IMR-90 (cell line): ENCODE data around the gene HDAC5. TPM values are rescaled to one million over a fixed set of nuclear protein-coding genes. Genes with fewer than 3 reads are reported as not detected.

Source experiments
- ATAC-seq: fragments of 200-7000 bp; cut with Tn5 transposase; 2 replicates; pipeline ENCODE4 v1.9.1; 2020; ENCODE audit warnings: low read depth, mild to moderate bottlenecking, moderate library complexity
- BruUV-seq: library from RNA; stranded (reverse); fragments of 400-500 nt; replicated peaks from 2 replicates; lab custom pipeline; 2021; lab: Mats Ljungman, UMichigan
- CTCF ChIA-PET: fragments of 300-600 bp; formaldehyde crosslinking; extraction: SDS; loops from one replicate; lab custom pipeline; 2021; ENCODE audit warnings: antibody characterized with exemption; lab: Yijun Ruan, JAX
- POLR2A ChIA-PET: fragments of 300-600 bp; sonication (Branson Sonifier 250); formaldehyde crosslinking; loops from one replicate; lab custom pipeline; 2022; ENCODE audit warnings: antibody characterized with exemption; ENCODE audit not compliant: unreplicated experiment; lab: Charles Lee
- DNase-seq: peaks from one replicate; pipeline ENCODE4 v3.0.0; 2013
- H2AFZ ChIP-seq: replicated peaks from 2 replicates; pipeline ENCODE3; 2013; ENCODE audit warnings: low read length, mild to moderate bottlenecking; ENCODE audit not compliant: poor library complexity
- H2AK5ac ChIP-seq: 2 replicates; pipeline ENCODE4 v1.6.1; 2013; ENCODE audit warnings: low read depth, low read length, inconsistent platforms
- H2AK9ac ChIP-seq: replicated peaks from 2 replicates; pipeline ENCODE3; 2013; ENCODE audit warnings: mild to moderate bottlenecking, low read depth, low read length, moderate library complexity; ENCODE audit not compliant: poor library complexity
- H2BK120ac ChIP-seq: 2 replicates; pipeline ENCODE4 v1.6.1; 2013; ENCODE audit warnings: low read depth, low read length, inconsistent platforms
- H2BK15ac ChIP-seq: 3 replicates; pipeline ENCODE4 v1.6.1; 2013; ENCODE audit warnings: low read depth, low read length, inconsistent platforms
- H2BK20ac ChIP-seq: 2 replicates; pipeline ENCODE4 v1.6.1; 2013; ENCODE audit warnings: low read depth, mild to moderate bottlenecking, inconsistent platforms, low read length, moderate library complexity
- H2BK5ac ChIP-seq: 2 replicates; pipeline ENCODE4 v1.6.1; 2013; ENCODE audit warnings: mild to moderate bottlenecking, low read depth, low read length, inconsistent platforms; ENCODE audit not compliant: poor library complexity, severe bottlenecking
- H3K14ac ChIP-seq: replicated peaks from 2 replicates; pipeline ENCODE4 v1.6.1; 2013; ENCODE audit warnings: low read depth, low read length, inconsistent platforms
- H3K18ac ChIP-seq: 2 replicates; pipeline ENCODE4 v1.6.1; 2013; ENCODE audit warnings: low read depth, low read length, control low read depth
- H3K23ac ChIP-seq: 2 replicates; pipeline ENCODE4 v1.6.1; 2013; ENCODE audit warnings: low read depth, low read length, inconsistent platforms
- H3K27ac ChIP-seq: 2 replicates; pipeline ENCODE4 v1.5.1; 2013; ENCODE audit warnings: mild to moderate bottlenecking, control low read depth, low read length; ENCODE audit not compliant: insufficient read depth
- H3K27me3 ChIP-seq: 2 replicates; pipeline ENCODE4 v1.6.1; 2013; ENCODE audit warnings: low read length; ENCODE audit not compliant: control insufficient read depth, insufficient read depth
- H3K36me3 ChIP-seq: 2 replicates; pipeline ENCODE4 v1.6.1; 2013; ENCODE audit warnings: low read length, mixed read lengths; ENCODE audit not compliant: control insufficient read depth, insufficient read depth
- H3K4ac ChIP-seq: 2 replicates; pipeline ENCODE4 v1.6.1; 2013; ENCODE audit warnings: low read depth, low read length, inconsistent platforms
- H3K4me1 ChIP-seq: 2 replicates; pipeline ENCODE4 v1.6.1; 2013; ENCODE audit warnings: low read length, mixed read lengths; ENCODE audit not compliant: control insufficient read depth, insufficient read depth
- H3K4me2 ChIP-seq: 2 replicates; pipeline ENCODE4 v1.6.1; 2013; ENCODE audit warnings: low read depth, mild to moderate bottlenecking, control low read depth, low read length, moderate library complexity
- H3K4me3 ChIP-seq: 2 replicates; pipeline ENCODE4 v1.5.1; 2013; ENCODE audit warnings: low read depth, mild to moderate bottlenecking, control low read depth, low read length, moderate library complexity; ENCODE audit not compliant: insufficient read depth
- H3K56ac ChIP-seq: 2 replicates; pipeline ENCODE4 v1.6.1; 2013; ENCODE audit warnings: low read length, inconsistent platforms; ENCODE audit not compliant: insufficient read depth; ENCODE audit errors: extremely low read depth
- H3K79me1 ChIP-seq, 2 experiments: 2 replicates each; pipeline ENCODE4 v1.6.1; 2013; ENCODE audit warnings: low read length in 2 of 2, inconsistent platforms in 1 of 2, low read depth in 1 of 2
- H3K9ac ChIP-seq: 2 replicates; pipeline ENCODE4 v1.6.1; 2013; ENCODE audit warnings: low read depth, low read length, control low read depth
- H3K9me1 ChIP-seq: 2 replicates; pipeline ENCODE4 v1.6.1; 2013; ENCODE audit warnings: low read length, inconsistent platforms; ENCODE audit not compliant: insufficient read depth
- H3K9me3 ChIP-seq: 2 replicates; pipeline ENCODE4 v1.6.1; 2013; ENCODE audit warnings: low read length; ENCODE audit not compliant: control insufficient read depth, insufficient read depth
- H4K20me1 ChIP-seq: 2 replicates; pipeline ENCODE4 v1.6.1; 2013; ENCODE audit warnings: low read length, inconsistent platforms; ENCODE audit not compliant: insufficient read depth
- H4K5ac ChIP-seq: 2 replicates; pipeline ENCODE4 v1.6.1; 2013; ENCODE audit warnings: mild to moderate bottlenecking, low read depth, low read length, control low read depth
- H4K8ac ChIP-seq, 2 experiments: 2 replicates each; pipeline ENCODE4 v1.6.1; 2013; ENCODE audit warnings: low read depth in 2 of 2, low read length in 2 of 2, control low read depth in 1 of 2, inconsistent platforms in 1 of 2
- H4K91ac ChIP-seq: 2 replicates; pipeline ENCODE4 v1.6.1; 2013; ENCODE audit warnings: low read depth, low read length, inconsistent platforms; ENCODE audit not compliant: insufficient read depth
- MAZ ChIP-seq: IDR thresholded peaks from 2 replicates; pipeline ENCODE4 v1.6.1; 2012; ENCODE audit warnings: low read depth, mild to moderate bottlenecking, low read length, improper control_type of control experiment, moderate library complexity, borderline replicate concordance
- POLR2A ChIP-seq: IDR thresholded peaks from 2 replicates; pipeline ENCODE4 v1.6.1; 2012; ENCODE audit warnings: mild to moderate bottlenecking, low read depth, low read length
- WGBS, 2 experiments: methylation state at CpG; one replicate each; pipeline versions ENCODE4 v1.1.5 to v1.1.7; 2013; ENCODE audit warnings: missing lambda C conversion rate in 2 of 2; ENCODE audit not compliant: insufficient read length in 1 of 2; ENCODE audit errors: extremely low coverage in 2 of 2; 5-methylcytosine and 5-hydroxymethylcytosine counted together
- dilution Hi-C: fragments of 300-500 bp; cut with HindIII; formaldehyde crosslinking; loops from one replicate; pipeline ENCODE4 v1.14.3; 2018; ENCODE audit warnings: low sequenced_read_pairs; ENCODE audit not compliant: unreplicated experiment
- in situ Hi-C: fragments of 300-500 bp; cut with MboI; formaldehyde crosslinking; loops from 3 replicates; pipeline ENCODE4 v1.14.3; 2019; ENCODE audit warnings: low sequenced_read_pairs, inconsistent platforms, mixed read lengths
- intact Hi-C: fragments of 100-400 bp; cut with micrococcal nuclease; formaldehyde crosslinking; loops from 2 replicates; pipeline ENCODE4 v1.10.0; 2022
- polyA plus RNA-seq, 3 experiments: library from polyadenylated mRNA; depleted of rRNA; stranded (reverse); fragments of >200 nt; gene quantifications; 2 replicates each; pipeline ENCODE4 v1.2.3, GENCODE V29; 2012; ENCODE audit warnings: low replicate concordance in 1 of 3
- total RNA-seq: library from RNA; depleted of rRNA; stranded (reverse); fragments of >200 nt; gene quantifications from 2 replicates; pipeline ENCODE4 v1.2.3, GENCODE V29; 2012

HDAC5 gene
- total and polyA plus RNA-seq, 2 of the 4 experiments (the other 2 are of a cell fraction) = 47.0 to 61.3 TPM

DNA sequence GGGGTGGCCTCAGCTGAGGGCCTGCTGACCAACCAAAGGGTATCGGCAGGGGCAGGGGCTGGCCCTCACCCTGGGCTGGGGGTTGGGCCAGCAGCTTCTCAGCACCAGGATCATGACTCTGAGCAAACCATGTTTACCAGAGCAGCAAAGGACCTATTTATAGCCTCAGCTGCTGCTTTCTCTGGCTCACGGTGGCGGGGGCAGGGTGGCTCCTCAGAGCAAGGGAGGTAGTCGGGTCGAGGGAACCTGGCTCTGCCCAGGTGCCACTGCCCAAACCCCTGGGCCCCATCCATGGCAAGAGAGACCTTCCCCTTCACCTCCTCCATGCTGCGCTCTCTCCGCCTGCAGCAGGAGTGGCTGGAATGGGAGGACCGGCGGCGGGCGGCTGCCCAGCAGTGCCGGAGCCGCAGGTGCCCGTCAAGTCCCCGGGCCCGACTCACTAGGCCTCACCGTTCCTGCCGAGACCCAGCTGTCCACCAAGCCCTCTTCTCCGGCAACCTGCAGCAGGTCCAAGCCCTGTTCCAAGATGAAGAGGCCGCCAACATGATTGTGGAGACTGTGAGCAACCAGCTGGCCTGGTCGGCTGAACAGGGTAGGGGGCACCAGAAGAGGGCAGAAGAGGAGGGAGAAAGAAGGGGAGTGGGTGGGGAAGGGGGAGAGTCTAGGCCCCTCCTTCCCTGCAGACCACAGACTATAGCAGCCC lies 47.2 kb upstream of the HDAC5 start, which contains the start of gene ASB16:
Gene ASB16 (plus strand): TSS at position 206 of the 703 bp plus-strand sequence. CDS start 86 bp downstream, at position 292.
- no peak within 1 kb of the TSS; the same call in none of the 2 replicates for H3K9ac ChIP-seq
- H3K56ac ChIP-seq = no peak within 1 kb of the TSS
- H3K18ac ChIP-seq = peak within 1 kb of the TSS; percentile 12; the same call in 1 of the 2 replicates
- no peaks in the 10 kb centered on the region for H3K9me3 ChIP-seq
- H3K36me3 ChIP-seq = peaks cover 1% of the 10 kb centered on the region; the same call in 1 of the 2 replicates
- DNase-seq (peak; percentile 55), ATAC-seq (peak; percentile 72)
- H2BK15ac ChIP-seq = peak within 1 kb of the TSS; percentile 90; the same call in 1 of the 3 replicates
- H4K5ac ChIP-seq = peak within 1 kb of the TSS; percentile 80; the same call in 1 of the 2 replicates
- peak within 1 kb of the TSS; percentile 39 for H2BK5ac ChIP-seq
- peak within 1 kb of the TSS in 1 of 2 experiments; percentile 89; a peak in 1 of 4 replicates for H4K8ac ChIP-seq
- H3K27ac ChIP-seq = no peak within 1 kb of the TSS
- no peaks in the 10 kb centered on the region for H4K20me1 ChIP-seq
- intact Hi-C loops = no loop called here
- peak within 1 kb of the TSS; percentile 80 for H3K4ac ChIP-seq
- TF ChIP-seq POLR2A (no peak), MAZ (peak; percentile 61; the same call in 1 of the 2 replicates)
- H2AK5ac ChIP-seq = peak within 1 kb of the TSS; percentile 97
- peaks cover 11% of the 10 kb centered on the region for H3K4me1 ChIP-seq
- H3K4me2 ChIP-seq = peak within 1 kb of the TSS; percentile 74
- peaks cover 3% of the 10 kb centered on the region for H3K9me1 ChIP-seq
- in situ Hi-C loops = no loop called here
- no peaks in the 10 kb centered on the region for H3K27me3 ChIP-seq
- BruUV-seq = no TSS peak
- H2BK120ac ChIP-seq = peak within 1 kb of the TSS; percentile 79; the same call in 1 of the 2 replicates
- dilution Hi-C loops = no loop called here
- ChIA-PET CTCF (no interaction called here), POLR2A (no interaction called here)
- H2AFZ ChIP-seq = peak within 1 kb of the TSS; percentile 87
- WGBS, 2 experiments = 24% methylated on average over 5 of the region's 21 CpGs; no CpG with 5 or more reads in 1 of the 2 experiments
- no peak within 1 kb of the TSS for H3K4me3 ChIP-seq
- H2BK20ac ChIP-seq = peak within 1 kb of the TSS; percentile 86
- H3K14ac ChIP-seq = peak within 1 kb of the TSS; percentile 83
- peaks cover 0 to 5% of the 10 kb centered on the region in 2 experiments; a peak in 1 of 4 replicates for H3K79me1 ChIP-seq
- H2AK9ac ChIP-seq = peak within 1 kb of the TSS; percentile 92
- H3K23ac ChIP-seq = peak within 1 kb of the TSS; percentile 84; the same call in 1 of the 2 replicates
- H4K91ac ChIP-seq = peak within 1 kb of the TSS; percentile 21; the same call in 1 of the 2 replicates
